Brain microvascular endothelial cell (primary cell): ENCODE results near the gene HPCAL4.

Source experiments
- DNase-seq: peaks from one replicate; pipeline ENCODE4 v3.0.0-alpha.2; 2020
- H3K27ac ChIP-seq: fragments of 250-450 bp; sonication (Bioruptor Pico); 2 replicates; pipeline ENCODE4 v1.5.1; 2020; ENCODE audit warnings: mild to moderate bottlenecking, moderate library complexity
- H3K27me3 ChIP-seq: fragments of 250-450 bp; sonication (Bioruptor Pico); replicated peaks from 2 replicates; pipeline ENCODE4 v1.5.1; 2020; ENCODE audit warnings: mild to moderate bottlenecking
- H3K36me3 ChIP-seq: fragments of 250-450 bp; sonication (Bioruptor Pico); replicated peaks from 2 replicates; pipeline ENCODE4 v1.5.1; 2020; ENCODE audit warnings: mild to moderate bottlenecking
- H3K4me3 ChIP-seq: 2 replicates; pipeline ENCODE4 v1.5.1; 2011; ENCODE audit warnings: low read depth, mild to moderate bottlenecking, control low read depth, low read length, moderate library complexity
- in situ Hi-C: cut with HindIII; loops from 2 replicates; pipeline ENCODE4 v1.10.0; 2017; ENCODE audit warnings: low sequenced_read_pairs, low pct_ligation_motif_present
- TF ChIP-seq, protein P1 (sequence below): IDR thresholded peaks from 2 replicates; pipeline ENCODE4 v1.5.1; 2011; ENCODE audit warnings: low read depth, mild to moderate bottlenecking, moderate library complexity, low read length, control low read depth, inconsistent platforms; ENCODE audit errors: missing control alignments

The HPCAL4 gene

DNA sequence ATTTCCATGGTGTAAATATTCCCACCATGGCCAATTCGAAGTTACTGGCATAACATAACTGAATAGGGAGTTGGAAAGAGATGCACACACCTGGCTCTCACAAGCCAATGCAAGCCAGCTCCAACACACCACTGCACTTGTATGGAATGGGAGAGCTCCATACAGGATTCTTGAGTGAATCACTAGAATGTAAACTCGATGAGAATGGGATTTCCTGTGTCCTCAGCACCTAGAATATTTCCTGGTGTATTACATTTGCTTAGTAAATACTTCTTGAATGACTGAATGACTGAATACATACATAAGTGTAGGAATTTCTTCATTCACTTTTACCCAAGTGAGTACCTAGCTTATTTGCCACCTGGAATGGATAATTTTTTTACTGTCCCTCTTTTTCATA lies 31.3 kb upstream of the HPCAL4 start:
- no peaks in the 10 kb centered on the region for H3K36me3 ChIP-seq
- H3K4me3 ChIP-seq = no peak overlapping the region
- peaks cover 27% of the 10 kb centered on the region for H3K27me3 ChIP-seq
- H3K27ac ChIP-seq = no peak overlapping the region
- DNase-seq = no peak
- TF ChIP-seq, protein P1, sequence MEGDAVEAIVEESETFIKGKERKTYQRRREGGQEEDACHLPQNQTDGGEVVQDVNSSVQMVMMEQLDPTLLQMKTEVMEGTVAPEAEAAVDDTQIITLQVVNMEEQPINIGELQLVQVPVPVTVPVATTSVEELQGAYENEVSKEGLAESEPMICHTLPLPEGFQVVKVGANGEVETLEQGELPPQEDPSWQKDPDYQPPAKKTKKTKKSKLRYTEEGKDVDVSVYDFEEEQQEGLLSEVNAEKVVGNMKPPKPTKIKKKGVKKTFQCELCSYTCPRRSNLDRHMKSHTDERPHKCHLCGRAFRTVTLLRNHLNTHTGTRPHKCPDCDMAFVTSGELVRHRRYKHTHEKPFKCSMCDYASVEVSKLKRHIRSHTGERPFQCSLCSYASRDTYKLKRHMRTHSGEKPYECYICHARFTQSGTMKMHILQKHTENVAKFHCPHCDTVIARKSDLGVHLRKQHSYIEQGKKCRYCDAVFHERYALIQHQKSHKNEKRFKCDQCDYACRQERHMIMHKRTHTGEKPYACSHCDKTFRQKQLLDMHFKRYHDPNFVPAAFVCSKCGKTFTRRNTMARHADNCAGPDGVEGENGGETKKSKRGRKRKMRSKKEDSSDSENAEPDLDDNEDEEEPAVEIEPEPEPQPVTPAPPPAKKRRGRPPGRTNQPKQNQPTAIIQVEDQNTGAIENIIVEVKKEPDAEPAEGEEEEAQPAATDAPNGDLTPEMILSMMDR = no peak
- in situ Hi-C loops = no loop called here

- H3K27me3 ChIP-seq = peaks cover 34% of the 10 kb centered on the region
- TF ChIP-seq, protein P1 = no peak
- H3K4me3 ChIP-seq = no peak overlapping the region
- H3K36me3 ChIP-seq = no peaks in the 10 kb centered on the region
- DNase-seq = no peak
- in situ Hi-C loops = no loop called here
- no peak overlapping the region for H3K27ac ChIP-seq
Measured at GRCh38 chr1:39721664-39722063, 30.4 kb upstream of the HPCAL4 start.

DNA sequence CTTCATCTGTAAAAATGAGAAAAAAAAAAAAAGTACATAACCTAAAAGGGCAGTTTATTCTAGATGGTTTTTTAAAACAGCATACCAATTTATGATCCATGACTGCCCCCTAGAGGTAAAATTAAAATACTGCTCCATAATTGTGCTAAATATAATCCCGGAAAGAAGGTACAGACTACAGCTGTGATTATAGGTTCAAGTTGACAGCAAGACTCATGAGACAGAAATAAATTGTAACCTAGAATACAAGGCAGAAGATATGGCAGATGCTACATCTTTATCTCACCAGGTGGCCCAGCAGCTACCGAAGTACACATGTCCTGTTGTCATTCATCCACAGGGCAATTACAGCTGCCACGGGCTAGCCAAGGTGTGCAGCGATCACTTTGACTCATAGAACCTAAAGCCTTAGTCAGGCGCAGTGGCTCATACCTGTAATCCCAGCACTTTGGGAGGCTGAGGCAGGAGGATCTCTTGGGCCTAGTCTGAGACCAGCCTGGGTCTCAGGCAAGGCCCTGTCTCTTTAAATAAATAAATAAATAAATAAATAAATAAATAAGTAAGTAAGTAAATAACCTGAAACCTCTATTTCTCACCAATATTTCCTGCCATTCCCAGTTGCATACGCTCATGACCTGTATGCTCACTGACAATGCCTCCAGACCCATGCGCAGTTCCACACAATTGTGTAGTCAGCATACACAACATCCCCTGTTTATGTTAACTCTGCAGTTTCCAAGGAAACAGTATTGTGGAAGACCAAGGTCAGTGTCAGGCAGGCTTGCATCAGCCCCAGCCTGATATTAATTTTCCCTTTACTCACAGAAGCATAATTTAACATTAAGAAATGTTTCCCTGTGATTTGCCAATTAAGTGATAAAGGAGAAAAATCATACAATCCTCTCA lies 29.1 kb upstream of the HPCAL4 start:
- in situ Hi-C loops = no loop called here
- no peaks in the 10 kb centered on the region for H3K36me3 ChIP-seq
- H3K27ac ChIP-seq = no peak overlapping the region
- TF ChIP-seq, protein P1 = peak; percentile 25
- peaks cover 29% of the 10 kb centered on the region for H3K27me3 ChIP-seq
- no peak overlapping the region for H3K4me3 ChIP-seq
- peak; percentile 24 for DNase-seq

DNA sequence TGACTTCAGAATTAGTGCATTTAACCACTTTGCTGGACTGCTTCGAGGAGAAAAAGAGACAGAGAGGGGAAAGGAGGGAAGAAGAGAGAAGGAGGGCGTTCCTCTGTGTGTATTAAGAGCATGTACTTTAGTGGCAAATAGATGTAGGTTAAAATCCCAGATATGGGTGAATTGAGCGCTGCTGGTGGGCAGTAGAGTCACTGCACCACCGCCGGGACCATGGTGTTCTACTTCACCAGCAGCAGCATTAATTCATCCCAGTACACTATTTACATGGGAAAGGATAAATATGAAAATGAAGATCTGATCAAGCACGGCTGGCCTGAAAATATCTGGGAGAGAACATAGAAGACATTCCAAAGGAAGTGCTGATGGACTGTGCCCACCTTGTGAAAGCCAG lies 26.6 kb upstream of the HPCAL4 start:
- no peak for DNase-seq
- Histone ChIP-seq H3K36me3 (no peaks in the 10 kb centered on the region), H3K27me3 (peaks cover 29% of the 10 kb centered on the region), H3K4me3 (no peak overlapping the region), H3K27ac (no peak overlapping the region)
- in situ Hi-C loops = no loop called here
- TF ChIP-seq, protein P1 = peak; percentile 33

DNA sequence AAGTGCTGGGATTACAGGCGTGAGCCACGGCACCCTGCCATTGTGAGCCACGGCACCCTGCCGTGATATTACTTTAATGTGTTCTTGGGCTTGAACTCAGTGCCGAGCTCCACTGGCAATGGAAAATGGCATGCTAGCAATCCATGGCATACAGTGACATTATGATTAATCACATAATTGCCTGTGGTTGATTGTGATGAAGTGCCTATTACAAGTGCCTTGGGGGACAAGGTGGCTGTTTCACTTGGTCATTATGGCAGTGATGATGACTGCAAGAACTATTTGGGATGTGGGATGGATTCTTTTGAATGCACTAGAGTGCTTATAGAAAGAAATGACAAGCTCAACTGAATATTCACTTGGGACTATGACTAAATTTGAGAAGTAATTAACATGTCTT lies 22.3 kb upstream of the HPCAL4 start:
- Histone ChIP-seq H3K4me3 (no peak overlapping the region), H3K36me3 (no peaks in the 10 kb centered on the region), H3K27me3 (peaks cover 29% of the 10 kb centered on the region), H3K27ac (no peak overlapping the region)
- TF ChIP-seq, protein P1 = no peak
- in situ Hi-C loops = no loop called here
- DNase-seq = no peak
